Naive thymus-derived CD4-positive, alpha-beta T cell (primary cell): ENCODE data around the gene PLCG2. TPM values are rescaled to one million over a fixed set of nuclear protein-coding genes. Genes with fewer than 3 reads are reported as not detected.
"Not testable (repeated sequence)": the region's sequence is repeated elsewhere in the genome, so short reads cannot be mapped to it uniquely, and the experiment has no call there.

ENCODE experiments used
- ATAC-seq: fragments of 150-1000 bp; cut with Tn5 transposase; 2 replicates; pipeline ENCODE4 v1.10.0; 2021; ENCODE audit warnings: mild to moderate bottlenecking, moderate library complexity
- CTCF ChIA-PET: fragments of 350-600 bp; sonication (Branson Sonifier 250); formaldehyde crosslinking; loops from one replicate; lab custom pipeline; 2021; ENCODE audit warnings: antibody characterized with exemption; lab: Charles Lee
- POLR2A ChIA-PET: fragments of 350-600 bp; sonication (Branson Sonifier 250); formaldehyde crosslinking; loops from one replicate; lab custom pipeline; 2021; ENCODE audit warnings: antibody characterized with exemption, inconsistent platforms; lab: Charles Lee
- DNase-seq, 9 donors: peaks; one replicate each; pipeline versions ENCODE4 v3.0.0 to v3.0.0-alpha.2; 2020 to 2022; ENCODE audit warnings: mixed read lengths in 1 of 9
- H3K27ac ChIP-seq: one replicate; pipeline ENCODE4 v1.7.0; 2013; ENCODE audit warnings: mild to moderate bottlenecking, low read depth, low read length, moderate library complexity
- H3K27me3 ChIP-seq, 2 donors: one replicate each; pipeline ENCODE4 v1.7.0; 2013; ENCODE audit warnings: low read length in 2 of 2, mild to moderate bottlenecking in 2 of 2, moderate library complexity in 2 of 2; ENCODE audit not compliant: control insufficient read depth in 2 of 2, insufficient read depth in 2 of 2
- H3K36me3 ChIP-seq, 3 experiments: 1 replicate in 2 of 3; 2 replicates in 1 of 3; pipeline ENCODE4 v1.7.0; 2013; ENCODE audit warnings: low read length in 3 of 3, mild to moderate bottlenecking in 3 of 3, moderate library complexity in 1 of 3; ENCODE audit not compliant: insufficient read depth in 3 of 3, control insufficient read depth in 2 of 3
- H3K4me1 ChIP-seq, 2 donors: one replicate each; pipeline ENCODE4 v1.7.0; 2013; ENCODE audit warnings: low read length in 2 of 2, mild to moderate bottlenecking in 2 of 2, moderate library complexity in 1 of 2; ENCODE audit not compliant: control insufficient read depth in 2 of 2, insufficient read depth in 2 of 2
- H3K4me3 ChIP-seq: 2 replicates; pipeline ENCODE4 v1.7.0; 2013; ENCODE audit warnings: mild to moderate bottlenecking, low read length
- H3K9me3 ChIP-seq, 3 experiments: 1 replicate in 2 of 3; 2 replicates in 1 of 3; pipeline ENCODE4 v1.7.0; 2013; ENCODE audit warnings: low read length in 3 of 3; ENCODE audit not compliant: control insufficient read depth in 2 of 3
- H3K27ac Mint-ChIP-seq, 9 donors: one replicate each; pipeline ENCODE4 v1.8.0; 2020 to 2022; ENCODE audit warnings: mixed read lengths in 9 of 9, mild to moderate bottlenecking in 8 of 9, moderate library complexity in 5 of 9, inconsistent platforms in 2 of 9
- H3K27me3 Mint-ChIP-seq, 5 donors: one replicate each; pipeline ENCODE4 v1.8.0; 2021 to 2022; ENCODE audit warnings: mixed read lengths in 5 of 5, mild to moderate bottlenecking in 1 of 5
- H3K36me3 Mint-ChIP-seq, 5 donors: one replicate each; pipeline ENCODE4 v1.8.0; 2020 to 2022; ENCODE audit warnings: mixed read lengths in 5 of 5, mild to moderate bottlenecking in 3 of 5, inconsistent platforms in 1 of 5
- H3K4me1 Mint-ChIP-seq, 7 donors: one replicate each; pipeline ENCODE4 v1.8.0; 2020 to 2022; ENCODE audit warnings: mixed read lengths in 7 of 7, mild to moderate bottlenecking in 3 of 7, inconsistent platforms in 1 of 7
- H3K4me3 Mint-ChIP-seq, 10 donors: one replicate each; pipeline ENCODE4 v1.8.0; 2020 to 2022; ENCODE audit warnings: mild to moderate bottlenecking in 10 of 10, mixed read lengths in 10 of 10, moderate library complexity in 6 of 10, inconsistent platforms in 2 of 10
- H3K9me3 Mint-ChIP-seq, 11 donors: one replicate each; pipeline ENCODE4 v1.8.0; 2020 to 2022; ENCODE audit warnings: mixed read lengths in 11 of 11, mild to moderate bottlenecking in 4 of 11, inconsistent platforms in 1 of 11, moderate library complexity in 1 of 11
- intact Hi-C, 2 donors: fragments of 100-400 bp; cut with micrococcal nuclease; formaldehyde crosslinking; loops; one replicate each; pipeline ENCODE4 v1.15.1; 2023
- polyA plus RNA-seq, 2 donors: library from polyadenylated mRNA; unstranded; fragments of 300-500 nt; fragmentation: Illumina TruSeq; gene quantifications; one replicate each; pipeline ENCODE4 v1.2.3, GENCODE V29; 2021
- total RNA-seq, 6 experiments: library from RNA in 5 of 6; stranded (reverse) in 5 of 6; gene quantifications; 1 replicate in 5 of 6; 2 replicates in 1 of 6; pipeline ENCODE4 v1.2.3 and lab custom pipeline; 2021 to 2026

PLCG2 gene
- total and polyA plus RNA-seq, 7 experiments from 2014 or later = 0.07 to 85.8 (median 1.5) TPM

GRCh38 chr16:81973737-81974136, 194.6 kb downstream of the PLCG2 start:
- Mint-ChIP-seq H3K4me3 (no peak overlapping the region), H3K9me3 (peaks cover 6 to 64% (median 23%) of the 10 kb centered on the region in 11 donors)
- H3K36me3 ChIP-seq = no peaks in the 10 kb centered on the region

GRCh38 chr16:81975637-81976036, 196.5 kb downstream of the PLCG2 start:
- DNase-seq (no peak), ATAC-seq (no peak)
- ChIA-PET POLR2A (no interaction called here), CTCF (no interaction called here)
- peaks cover 0 to 20% (median 0%) of the 10 kb centered on the region in 3 experiments for H3K9me3 ChIP-seq
- no peaks in the 10 kb centered on the region for H3K4me1 ChIP-seq
- H3K27ac ChIP-seq = no peak overlapping the region
- Mint-ChIP-seq H3K9me3 (peaks cover 6 to 64% (median 23%) of the 10 kb centered on the region in 11 donors), H3K4me3 (no peak overlapping the region), H3K27ac (no peak overlapping the region), H3K4me1 (no peaks in the 10 kb centered on the region), H3K27me3 (peaks cover 0 to 17% (median 12%) of the 10 kb centered on the region in 5 donors), H3K36me3 (peaks cover 0 to 20% (median 0%) of the 10 kb centered on the region in 5 donors)
- H3K27me3 ChIP-seq = no peaks in the 10 kb centered on the region
- H3K4me3 ChIP-seq = no peak overlapping the region
- intact Hi-C loops = no loop called here
- H3K36me3 ChIP-seq = no peaks in the 10 kb centered on the region

More at GRCh38 chr16:81973737-81974136, 194.6 kb downstream of the PLCG2 start:
- Mint-ChIP-seq H3K27me3 (peaks cover 0 to 18% (median 14%) of the 10 kb centered on the region in 5 donors), H3K27ac (no peak overlapping the region), H3K4me1 (no peaks in the 10 kb centered on the region), H3K36me3 (peaks cover 0 to 20% (median 0%) of the 10 kb centered on the region in 5 donors)
- no peak overlapping the region for H3K27ac ChIP-seq
- H3K27me3 ChIP-seq = no peaks in the 10 kb centered on the region
- DNase-seq (no peak), ATAC-seq (no peak)
- POLR2A ChIA-PET = no interaction called here
- intact Hi-C loops = no loop called here
- no peak overlapping the region for H3K4me3 ChIP-seq
- H3K4me1 ChIP-seq = no peaks in the 10 kb centered on the region
- CTCF ChIA-PET = no interaction called here
- H3K9me3 ChIP-seq = peaks cover 0 to 20% (median 0%) of the 10 kb centered on the region in 3 experiments

GRCh38 chr16:81977335-81977942, 198.3 kb downstream of the PLCG2 start:
- DNase-seq, H3K27me3 Mint-ChIP-seq, H3K4me3 Mint-ChIP-seq, POLR2A ChIA-PET, CTCF ChIA-PET, H3K36me3 ChIP-seq, H3K4me3 ChIP-seq, H3K27ac ChIP-seq, H3K27me3 ChIP-seq, ATAC-seq, H3K27ac Mint-ChIP-seq, H3K4me1 ChIP-seq, H3K4me1 Mint-ChIP-seq, intact Hi-C loops: not testable (repeated sequence)
- peaks cover 0 to 11% (median 0%) of the 10 kb centered on the region in 3 experiments for H3K9me3 ChIP-seq
- Mint-ChIP-seq H3K36me3 (peaks cover 0 to 16% (median 0%) of the 10 kb centered on the region in 5 donors), H3K9me3 (peaks cover 0 to 46% (median 13%) of the 10 kb centered on the region in 11 donors)

GRCh38 chr16:81987121-81987520, 208.0 kb downstream of the PLCG2 start:
- no peak for ATAC-seq
- no peaks in the 10 kb centered on the region for H3K9me3 Mint-ChIP-seq
- no peaks in the 10 kb centered on the region for H3K9me3 ChIP-seq
- H3K27ac Mint-ChIP-seq = no peak overlapping the region
- H3K36me3 ChIP-seq = no peaks in the 10 kb centered on the region
- no peak overlapping the region for H3K4me3 ChIP-seq
- no peaks in the 10 kb centered on the region for H3K4me1 Mint-ChIP-seq
- no peak overlapping the region for H3K27ac ChIP-seq
- no peak for DNase-seq
- H3K27me3 ChIP-seq = no peaks in the 10 kb centered on the region
- POLR2A ChIA-PET = no interaction called here
- intact Hi-C loops = no loop called here
- no peaks in the 10 kb centered on the region for H3K4me1 ChIP-seq
- H3K36me3 Mint-ChIP-seq = no peaks in the 10 kb centered on the region
- CTCF ChIA-PET = no interaction called here
- no peak overlapping the region for H3K4me3 Mint-ChIP-seq
- H3K27me3 Mint-ChIP-seq = peaks cover 0 to 20% (median 12%) of the 10 kb centered on the region in 5 donors

GRCh38 chr16:81987706-81988105, 208.6 kb downstream of the PLCG2 start:
- Mint-ChIP-seq H3K27me3 (peaks cover 0 to 20% (median 12%) of the 10 kb centered on the region in 5 donors), H3K4me3 (no peak overlapping the region), H3K27ac (no peak overlapping the region), H3K36me3 (no peaks in the 10 kb centered on the region), H3K9me3 (no peaks in the 10 kb centered on the region), H3K4me1 (no peaks in the 10 kb centered on the region)
- ATAC-seq (no peak), DNase-seq (no peak)
- intact Hi-C loops = no loop called here
- Histone ChIP-seq H3K9me3 (no peaks in the 10 kb centered on the region), H3K27me3 (no peaks in the 10 kb centered on the region), H3K4me3 (no peak overlapping the region), H3K27ac (no peak overlapping the region), H3K36me3 (no peaks in the 10 kb centered on the region), H3K4me1 (no peaks in the 10 kb centered on the region)
- ChIA-PET CTCF (no interaction called here), POLR2A (no interaction called here)

- Mint-ChIP-seq H3K27me3 (no peaks in the 10 kb centered on the region), H3K9me3 (no peaks in the 10 kb centered on the region), H3K4me1 (peaks cover 0 to 15% (median 0%) of the 10 kb centered on the region in 7 donors), H3K36me3 (peaks cover 2 to 13% (median 6%) of the 10 kb centered on the region in 5 donors), H3K27ac (no peak overlapping the region), H3K4me3 (no peak overlapping the region)
- no peak for ATAC-seq
- ChIA-PET POLR2A (no interaction called here), CTCF (no interaction called here)
- Histone ChIP-seq H3K27ac (no peak overlapping the region), H3K4me3 (no peak overlapping the region), H3K36me3 (peaks cover 0 to 16% (median 0%) of the 10 kb centered on the region in 3 experiments), H3K27me3 (no peaks in the 10 kb centered on the region), H3K4me1 (no peaks in the 10 kb centered on the region), H3K9me3 (no peaks in the 10 kb centered on the region)
- no peak for DNase-seq
- intact Hi-C loops = no loop called here
These were observed 213.8 kb downstream of the PLCG2 start for GRCh38 chr16:81992859-81993258.

GRCh38 chr16:81994485-81994884, 215.4 kb downstream of the PLCG2 start:
- ATAC-seq (no peak), DNase-seq (no peak)
- H3K27ac Mint-ChIP-seq = no peak overlapping the region
- H3K4me3 ChIP-seq = no peak overlapping the region
- H3K27me3 ChIP-seq = no peaks in the 10 kb centered on the region
- POLR2A ChIA-PET = no interaction called here
- CTCF ChIA-PET = interaction anchor here (1.0 kb wide), 1 partner anchor 54 kb away, joined by 5 read pairs; no protein-coding TSS in a partner anchor
- intact Hi-C loops = no loop called here
- H3K9me3 ChIP-seq = no peaks in the 10 kb centered on the region
- peaks cover 8 to 25% (median 14%) of the 10 kb centered on the region in 5 donors for H3K36me3 Mint-ChIP-seq
- no peak overlapping the region for H3K27ac ChIP-seq
- H3K36me3 ChIP-seq = peaks cover under 1 to 32% (median 4%) of the 10 kb centered on the region in 3 experiments
- peaks cover 0 to 15% (median 0%) of the 10 kb centered on the region in 7 donors for H3K4me1 Mint-ChIP-seq
- H3K4me3 Mint-ChIP-seq = no peak overlapping the region
- H3K9me3 Mint-ChIP-seq = no peaks in the 10 kb centered on the region
- H3K27me3 Mint-ChIP-seq = no peaks in the 10 kb centered on the region
- no peaks in the 10 kb centered on the region for H3K4me1 ChIP-seq
